GM10266 (cell line): ENCODE measurements around the gene ANTXR1.

Experiments used
- DNase-seq: peaks from one replicate; pipeline ENCODE4 v3.0.0; 2012; ENCODE audit errors: extremely low spot score
- CTCF ChIP-seq: IDR thresholded peaks from 2 replicates; pipeline ENCODE4 v1.5.1; 2012; ENCODE audit warnings: mild to moderate bottlenecking, low read depth; ENCODE audit not compliant: control insufficient read depth, insufficient read depth; ENCODE audit errors: missing control alignments

Gene ANTXR1

GRCh38 chr2:69122271-69122670 is 109.3 kb downstream of the ANTXR1 start:
- no peak for DNase-seq
- TF ChIP-seq CTCF, result no peak

GRCh38 chr2:69123182-69123581 is 110.2 kb downstream of the ANTXR1 start:
- TF ChIP-seq CTCF, result no peak
- DNase-seq, result no peak

- no peak for TF ChIP-seq CTCF
- no peak for DNase-seq
These were observed 111.4 kb downstream of the ANTXR1 start for GRCh38 chr2:69124343-69124742.

- DNase-seq, result no peak
- no peak for TF ChIP-seq CTCF
These were observed 112.8 kb downstream of the ANTXR1 start for GRCh38 chr2:69125816-69126215.

GRCh38 chr2:69126341-69126740 is 113.4 kb downstream of the ANTXR1 start:
- no peak for DNase-seq
- no peak for TF ChIP-seq CTCF

GRCh38 chr2:69131452-69131851 is 118.5 kb downstream of the ANTXR1 start:
- DNase-seq, result no peak
- no peak for TF ChIP-seq CTCF

GRCh38 chr2:69131983-69132675 is 119.2 kb downstream of the ANTXR1 start:
- TF ChIP-seq CTCF, result no peak

More at GRCh38 chr2:69131983-69132675, 119.2 kb downstream of the ANTXR1 start:
- DNase-seq, result no peak
